ENCODE data around the gene SYT14. TPM values are rescaled to one million over a fixed set of nuclear protein-coding genes. Genes with fewer than 3 reads are reported as not detected.

Gene SYT14
- total and polyA plus RNA-seq, 11 donors = not detected

DNA sequence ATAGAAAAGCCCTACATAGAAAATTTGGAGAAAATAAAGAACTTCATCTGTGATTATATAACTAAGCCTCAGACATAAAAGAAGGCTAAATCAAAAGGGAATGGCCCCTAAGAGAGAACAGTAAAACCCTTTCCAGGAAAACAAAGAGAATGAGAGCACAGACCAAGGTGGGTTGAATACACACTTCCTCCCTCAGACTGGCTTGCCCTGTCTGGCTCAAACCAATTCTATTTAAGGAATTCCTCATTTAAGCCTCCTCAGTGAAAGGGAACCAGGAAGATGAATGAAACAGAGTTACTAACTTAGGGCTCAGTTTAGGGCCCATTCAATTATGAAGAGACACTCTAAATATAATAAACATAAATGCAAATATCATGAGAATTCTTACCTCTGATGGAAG is 10.6 kb upstream of the SYT14 start:
- Histone ChIP-seq H3K4me3 (no peak overlapping the region), H3K27me3 (peaks cover 0 to 9% (median 0%) of the 10 kb centered on the region in 9 donors), H3K4me1 (no peaks in the 10 kb centered on the region), H3K9me3 (no peaks in the 10 kb centered on the region), H3K36me3 (no peaks in the 10 kb centered on the region), H3K27ac (no peak overlapping the region)
- no peak for ATAC-seq
- TF ChIP-seq POLR2A (IDR thresholded peaks at IDR 0.05) = no peak
- TF ChIP-seq, protein P1, sequence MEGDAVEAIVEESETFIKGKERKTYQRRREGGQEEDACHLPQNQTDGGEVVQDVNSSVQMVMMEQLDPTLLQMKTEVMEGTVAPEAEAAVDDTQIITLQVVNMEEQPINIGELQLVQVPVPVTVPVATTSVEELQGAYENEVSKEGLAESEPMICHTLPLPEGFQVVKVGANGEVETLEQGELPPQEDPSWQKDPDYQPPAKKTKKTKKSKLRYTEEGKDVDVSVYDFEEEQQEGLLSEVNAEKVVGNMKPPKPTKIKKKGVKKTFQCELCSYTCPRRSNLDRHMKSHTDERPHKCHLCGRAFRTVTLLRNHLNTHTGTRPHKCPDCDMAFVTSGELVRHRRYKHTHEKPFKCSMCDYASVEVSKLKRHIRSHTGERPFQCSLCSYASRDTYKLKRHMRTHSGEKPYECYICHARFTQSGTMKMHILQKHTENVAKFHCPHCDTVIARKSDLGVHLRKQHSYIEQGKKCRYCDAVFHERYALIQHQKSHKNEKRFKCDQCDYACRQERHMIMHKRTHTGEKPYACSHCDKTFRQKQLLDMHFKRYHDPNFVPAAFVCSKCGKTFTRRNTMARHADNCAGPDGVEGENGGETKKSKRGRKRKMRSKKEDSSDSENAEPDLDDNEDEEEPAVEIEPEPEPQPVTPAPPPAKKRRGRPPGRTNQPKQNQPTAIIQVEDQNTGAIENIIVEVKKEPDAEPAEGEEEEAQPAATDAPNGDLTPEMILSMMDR (IDR thresholded peaks at IDR 0.05) = no peak
- intact Hi-C loops (cut with DNase I) = no loop called here
- DNase-seq = no peak

DNA sequence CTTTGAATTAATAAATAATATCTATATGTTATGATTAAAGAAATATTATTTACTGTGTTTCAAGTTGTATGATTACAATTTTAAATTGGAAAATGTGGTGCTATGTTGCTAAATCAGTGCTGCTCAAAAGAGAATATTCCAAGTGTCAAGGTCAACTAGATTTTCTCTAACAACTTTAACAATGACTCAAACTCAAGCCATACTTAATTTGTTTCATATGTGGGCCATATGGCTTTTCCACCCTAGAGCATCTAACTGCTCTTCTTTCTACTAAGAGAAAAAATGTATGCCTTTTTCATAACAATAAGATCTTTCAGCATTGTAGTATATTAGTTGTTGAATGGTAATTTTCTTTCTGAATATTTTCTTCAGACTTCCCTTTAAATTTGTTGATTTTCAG is 8.3 kb upstream of the SYT14 start:
- Histone ChIP-seq H3K4me1 (no peaks in the 10 kb centered on the region), H3K9me3 (no peaks in the 10 kb centered on the region), H3K4me3 (no peak overlapping the region), H3K27ac (no peak overlapping the region), H3K27me3 (peaks cover 0 to 9% (median 0%) of the 10 kb centered on the region in 9 donors), H3K36me3 (no peaks in the 10 kb centered on the region)
- TF ChIP-seq, protein P1 (IDR thresholded peaks at IDR 0.05) = no peak
- TF ChIP-seq POLR2A (IDR thresholded peaks at IDR 0.05) = no peak
- intact Hi-C loops (cut with DNase I) = no loop called here
- no peak for ATAC-seq
- no peak for DNase-seq

DNA sequence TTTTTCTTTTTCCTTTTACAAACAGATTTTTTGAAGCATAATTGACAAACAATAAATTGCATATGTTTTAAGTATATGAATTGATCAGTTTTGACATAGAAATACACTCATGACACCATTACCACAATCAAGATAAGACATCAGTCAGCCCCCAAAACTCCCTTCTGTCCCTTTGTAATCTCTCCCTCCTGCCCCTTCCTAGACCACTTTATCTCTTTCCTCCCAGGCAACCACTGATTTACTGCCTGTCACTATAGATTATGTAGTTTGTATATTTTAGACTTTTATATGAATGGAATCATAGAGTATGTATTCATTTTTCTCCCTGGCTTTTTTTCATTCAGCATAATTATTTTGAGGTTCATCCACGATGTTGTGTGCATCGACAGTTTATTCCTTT is 6.9 kb upstream of the SYT14 start:
- no peak for TF ChIP-seq POLR2A (IDR thresholded peaks at IDR 0.05)
- TF ChIP-seq, protein P1 (IDR thresholded peaks at IDR 0.05) = no peak
- Histone ChIP-seq H3K27me3 (peaks cover 0 to 7% (median 0%) of the 10 kb centered on the region in 9 donors), H3K4me1 (no peaks in the 10 kb centered on the region), H3K36me3 (no peaks in the 10 kb centered on the region), H3K4me3 (no peak overlapping the region), H3K9me3 (no peaks in the 10 kb centered on the region), H3K27ac (no peak overlapping the region)
- intact Hi-C loops (cut with DNase I) = no loop called here
- ATAC-seq (no peak), DNase-seq (no peak)
- 76 to 83% (median 77%) methylated on average over 2 of the region's 2 CpGs for WGBS, 4 donors

DNA sequence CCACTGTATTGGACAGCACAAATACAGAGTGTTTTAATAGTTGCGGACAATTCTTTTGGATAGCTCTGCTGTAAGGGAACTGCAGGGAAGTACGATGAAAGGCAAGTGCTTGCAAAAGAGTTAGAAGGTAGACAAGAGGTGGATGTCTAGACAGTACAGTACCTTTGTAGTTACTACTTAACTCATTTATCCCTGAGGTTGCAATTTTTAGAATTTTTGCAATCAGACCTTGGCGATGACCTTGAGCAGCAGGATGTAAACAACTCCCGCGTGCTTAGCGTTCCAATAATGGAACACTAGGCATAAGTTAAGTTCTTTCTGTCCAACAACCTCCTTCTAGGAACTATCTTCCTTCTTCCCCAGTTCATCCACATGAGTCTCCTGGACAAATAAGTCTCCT is 1.9 kb upstream of the SYT14 start:
- no peaks in the 10 kb centered on the region for H3K36me3 ChIP-seq
- no peaks in the 10 kb centered on the region for H3K9me3 ChIP-seq
- H3K27me3 ChIP-seq = peaks cover 3 to 42% (median 22%) of the 10 kb centered on the region in 9 donors
- peaks cover 0 to 11% (median 0%) of the 10 kb centered on the region in 12 donors for H3K4me1 ChIP-seq
- no peak overlapping the region for H3K27ac ChIP-seq
- TF ChIP-seq, protein P1 (IDR thresholded peaks at IDR 0.05) = no peak
- TF ChIP-seq POLR2A (IDR thresholded peaks at IDR 0.05) = no peak
- no peak for DNase-seq
- intact Hi-C loops (cut with DNase I) = no loop called here
- no peak overlapping the region for H3K4me3 ChIP-seq
- ATAC-seq = no peak
- 89 to 92% (median 91%) methylated on average over 6 of the region's 6 CpGs for WGBS, 4 donors

Measured in heart left ventricle (tissue), 16 donors.